ENCODE results near the gene TAS2R10. TPM values are rescaled to one million over a fixed set of nuclear protein-coding genes. Genes with fewer than 3 reads are reported as not detected.
"Not testable (repeated sequence)": the region's sequence is repeated elsewhere in the genome, so short reads cannot be mapped to it uniquely, and the experiment has no call there.

TAS2R10 gene
- total and polyA plus RNA-seq, 5 donors = 0.23 to 0.56 (median 0.31) TPM; not detected in 2

DNA sequence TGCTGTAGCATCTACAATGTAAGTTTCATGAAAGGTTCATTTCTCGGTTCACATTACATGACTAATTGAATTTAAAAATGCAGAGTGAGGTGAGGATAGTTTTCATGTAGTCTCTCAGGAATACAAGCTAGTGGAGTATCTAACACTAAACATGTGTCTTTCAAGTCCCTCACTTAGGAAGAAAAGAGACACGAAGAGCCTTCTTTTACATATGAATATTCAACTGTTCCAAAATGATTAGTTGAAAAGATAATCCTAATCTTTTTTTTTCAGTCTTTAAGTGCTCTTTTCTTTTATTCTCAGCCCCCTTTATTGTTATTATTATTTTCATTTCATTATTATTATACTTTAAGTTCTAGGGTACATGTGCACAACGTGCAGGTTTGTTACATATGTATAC, 12.3 kb upstream of the TAS2R10 start:
- intact Hi-C loops (cut with DNase I) = no loop called here
- Histone ChIP-seq H3K9me3 (ENCODE audit: control insufficient read depth, low read length) (no peaks in the 10 kb centered on the region), H3K4me3 (ENCODE audit: low read length) (no peak overlapping the region), H3K4me1 (ENCODE audit: control insufficient read depth, insufficient read depth, low read length) (no peaks in the 10 kb centered on the region), H3K27me3 (ENCODE audit: control insufficient read depth, insufficient read depth) (no peaks in the 10 kb centered on the region), H3K27ac (ENCODE audit: low read length) (no peak overlapping the region)
- ATAC-seq (no peak), DNase-seq (no peak)
- WGBS = 86% methylated on average over 3 of the region's 3 CpGs

DNA sequence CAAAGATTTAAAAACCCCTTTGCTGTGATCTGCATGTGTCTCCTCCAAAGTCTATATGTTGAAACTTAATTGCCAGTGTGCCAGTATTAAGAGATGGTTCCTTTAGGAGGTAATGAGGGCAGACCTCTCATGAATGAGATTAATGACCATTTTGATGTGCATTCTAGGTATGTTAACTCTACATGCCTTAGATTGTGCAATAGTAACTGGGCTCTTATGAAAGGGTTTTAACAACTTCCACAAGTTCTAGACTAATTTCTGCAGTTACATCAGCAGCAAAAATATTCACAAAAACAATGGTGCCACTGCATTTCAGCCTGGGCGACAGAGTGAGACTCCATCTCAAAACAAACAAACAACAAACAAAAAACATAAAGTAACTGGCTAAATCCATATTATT, 3.8 kb upstream of the TAS2R10 start:
- no peaks in the 10 kb centered on the region for H3K4me1 ChIP-seq (ENCODE audit: control insufficient read depth, insufficient read depth, low read length)
- DNase-seq (no peak), ATAC-seq (no peak)
- H3K9me3 ChIP-seq (ENCODE audit: control insufficient read depth, low read length) = no peaks in the 10 kb centered on the region
- intact Hi-C loops (cut with DNase I) = no loop called here
- no peak overlapping the region for H3K4me3 ChIP-seq (ENCODE audit: low read length)
- no peaks in the 10 kb centered on the region for H3K27me3 ChIP-seq (ENCODE audit: control insufficient read depth, insufficient read depth)
- no peak overlapping the region for H3K27ac ChIP-seq (ENCODE audit: low read length)
- 96% methylated on average over 1 of the region's 1 CpG for WGBS

DNA sequence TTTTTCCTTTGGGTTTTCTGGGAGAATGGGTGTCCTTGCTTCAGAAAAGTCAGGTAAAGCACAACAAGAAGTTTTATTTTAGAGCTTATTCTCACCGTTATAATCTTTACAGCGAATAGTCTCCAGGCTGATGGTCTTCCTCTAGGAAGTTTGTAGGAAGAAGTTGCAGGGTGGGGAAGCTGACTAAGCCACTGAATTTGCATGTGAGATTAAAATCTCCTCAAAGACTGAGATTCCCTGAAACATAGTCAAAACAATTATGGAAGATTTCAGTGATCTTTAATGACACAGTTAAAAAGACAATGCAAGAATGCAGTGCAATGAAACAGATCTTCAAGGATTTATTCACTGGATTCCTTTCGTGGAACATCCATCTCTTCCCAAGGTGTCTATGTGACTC, 1.2 kb downstream of the TAS2R10 start:
- no peaks in the 10 kb centered on the region for H3K4me1 ChIP-seq (ENCODE audit: control insufficient read depth, insufficient read depth, low read length)
- H3K27ac ChIP-seq (ENCODE audit: low read length) = no peak overlapping the region
- WGBS = 73% methylated on average over 3 of the region's 3 CpGs
- no peaks in the 10 kb centered on the region for H3K27me3 ChIP-seq (ENCODE audit: control insufficient read depth, insufficient read depth)
- ATAC-seq (no peak), DNase-seq (no peak)
- intact Hi-C loops (cut with DNase I) = no loop called here
- H3K9me3 ChIP-seq (ENCODE audit: control insufficient read depth, low read length) = no peaks in the 10 kb centered on the region
- H3K4me3 ChIP-seq (ENCODE audit: low read length) = no peak overlapping the region

DNA sequence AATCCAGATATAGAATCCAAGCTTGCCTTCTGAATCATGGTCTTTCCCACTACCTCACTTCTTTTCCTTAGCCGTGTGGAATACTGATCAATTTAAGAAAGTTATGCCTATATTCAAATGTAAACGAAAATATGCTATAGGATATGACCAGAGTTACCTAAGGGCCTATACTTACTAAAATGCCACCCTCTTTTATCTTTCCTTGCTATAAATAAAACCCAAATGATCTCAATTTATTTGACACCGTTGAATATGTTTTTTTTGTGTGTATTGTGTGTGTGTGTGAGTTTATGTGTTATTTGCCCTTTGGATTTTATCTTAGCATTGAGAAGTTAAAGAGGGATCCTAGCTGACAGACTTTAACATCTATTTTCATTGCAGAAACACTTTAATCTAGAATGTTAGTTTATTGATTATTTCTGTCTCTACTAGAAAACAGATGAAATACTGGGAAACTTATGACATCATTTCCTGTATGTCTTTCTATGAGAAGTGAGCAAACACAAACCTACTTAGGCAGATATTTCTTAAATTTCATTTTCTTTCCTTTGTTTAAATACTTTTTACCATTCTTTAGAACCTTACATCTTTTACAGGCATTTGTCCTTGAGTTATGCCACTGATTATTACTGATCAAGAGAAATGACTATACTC, 14.1 kb downstream of the TAS2R10 start:
- Histone ChIP-seq H3K4me1 (ENCODE audit: control insufficient read depth, insufficient read depth, low read length) (no peaks in the 10 kb centered on the region), H3K27me3 (ENCODE audit: control insufficient read depth, insufficient read depth) (no peaks in the 10 kb centered on the region), H3K27ac (ENCODE audit: low read length) (no peak overlapping the region), H3K9me3 (ENCODE audit: control insufficient read depth, low read length) (no peaks in the 10 kb centered on the region), H3K4me3 (ENCODE audit: low read length) (no peak overlapping the region)
- WGBS = 82% methylated on average over 3 of the region's 3 CpGs
- ATAC-seq (no peak), DNase-seq (no peak)
- intact Hi-C loops (cut with DNase I) = no loop called here

DNA sequence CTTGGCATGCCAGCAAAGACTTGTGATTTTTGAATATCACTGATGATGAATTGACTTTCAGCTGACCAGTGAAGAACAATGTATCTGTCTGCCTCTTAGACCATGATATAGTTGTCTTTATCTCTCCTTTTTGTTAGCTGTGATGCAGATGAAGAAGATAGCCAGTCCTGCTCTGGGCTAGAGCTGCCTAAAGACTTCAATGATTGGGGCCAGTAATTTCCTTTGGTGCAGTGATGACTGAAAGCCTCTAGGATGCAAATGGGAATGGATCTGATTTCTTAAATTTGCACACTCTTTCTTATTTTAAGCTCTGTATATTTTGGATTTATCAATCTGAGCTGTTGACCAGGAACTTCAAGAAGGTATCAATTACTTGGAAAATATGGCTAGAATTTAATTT, 16.1 kb downstream of the TAS2R10 start, which contains the start of gene TAS2R9:
TSS of gene TAS2R9 (minus strand) at position 101 of the 400 bp plus-strand sequence. CDS start at position 8, 93 bp downstream.
- intact Hi-C loops (cut with DNase I) = no loop called here
- Histone ChIP-seq H3K27me3 (ENCODE audit: control insufficient read depth, insufficient read depth) (no peaks in the 10 kb centered on the region), H3K4me1 (ENCODE audit: control insufficient read depth, insufficient read depth, low read length) (no peaks in the 10 kb centered on the region), H3K27ac (ENCODE audit: low read length) (no peak within 1 kb of the TSS), H3K9me3 (ENCODE audit: control insufficient read depth, low read length) (no peaks in the 10 kb centered on the region), H3K4me3 (ENCODE audit: low read length) (no peak within 1 kb of the TSS)
- no peak for DNase-seq
- ATAC-seq = no peak

DNA sequence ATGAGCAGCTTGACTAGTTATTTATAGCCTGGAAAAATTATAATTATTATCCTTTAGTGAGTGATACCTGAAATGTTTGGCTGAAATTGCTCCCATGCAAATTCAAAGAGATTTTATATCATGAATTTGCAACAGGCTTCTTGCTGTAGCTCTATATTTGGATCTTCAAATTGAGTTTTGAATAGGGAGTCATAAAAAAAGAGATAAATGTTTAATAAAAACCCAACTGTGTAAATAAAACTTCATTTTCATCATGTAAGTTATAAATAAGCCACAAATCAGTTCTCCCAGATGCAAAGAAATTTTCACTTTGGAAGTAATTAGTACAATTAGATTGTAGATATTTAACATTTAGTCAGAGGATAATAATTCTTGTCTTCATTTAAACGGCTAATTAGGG, 19.0 kb downstream of the TAS2R10 start, which contains the start of gene TAS2R8:
TSS of gene TAS2R8 (minus strand) at position 101 of the 400 bp plus-strand sequence. CDS start 306 bp downstream, outside the sequence.
- DNase-seq (no peak), ATAC-seq (no peak)
- no peak within 1 kb of the TSS for H3K4me3 ChIP-seq (ENCODE audit: low read length)
- H3K27me3 ChIP-seq (ENCODE audit: control insufficient read depth, insufficient read depth) = no peaks in the 10 kb centered on the region
- intact Hi-C loops (cut with DNase I) = no loop called here
- H3K4me1 ChIP-seq (ENCODE audit: control insufficient read depth, insufficient read depth, low read length) = no peaks in the 10 kb centered on the region
- H3K9me3 ChIP-seq (ENCODE audit: control insufficient read depth, low read length) = no peaks in the 10 kb centered on the region
- H3K27ac ChIP-seq (ENCODE audit: low read length) = no peak within 1 kb of the TSS
- WGBS = 74% methylated on average over 1 of the region's 1 CpG

DNA sequence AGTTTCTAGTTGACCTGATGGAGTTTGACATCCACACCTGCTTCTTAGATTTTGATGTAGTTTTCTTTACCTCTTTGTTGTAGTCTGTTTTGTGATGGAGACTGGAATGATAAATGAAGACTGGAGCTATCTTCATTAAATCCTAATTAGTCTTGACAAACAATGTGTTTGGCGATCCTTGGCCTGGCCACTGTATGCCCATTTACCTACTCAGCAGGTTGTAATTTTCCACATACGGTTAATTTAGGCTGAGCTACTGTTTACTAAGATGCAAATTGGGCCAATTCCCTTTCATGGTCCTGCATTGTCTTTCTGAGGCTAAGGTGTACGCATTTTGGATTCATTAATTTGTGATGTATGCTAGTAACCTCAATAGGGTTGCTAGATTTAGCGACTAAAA, 23.6 kb downstream of the TAS2R10 start, which contains the start of gene TAS2R7:
TSS of gene TAS2R7 (minus strand) at position 41 of the 400 bp plus-strand sequence. CDS start 57 bp downstream, outside the sequence.
- intact Hi-C loops (cut with DNase I) = no loop called here
- no peaks in the 10 kb centered on the region for H3K9me3 ChIP-seq (ENCODE audit: control insufficient read depth, low read length)
- H3K27ac ChIP-seq (ENCODE audit: low read length) = no peak within 1 kb of the TSS
- ATAC-seq (no peak), DNase-seq (no peak)
- H3K4me3 ChIP-seq (ENCODE audit: low read length) = no peak within 1 kb of the TSS
- WGBS = 64% methylated on average over 4 of the region's 4 CpGs
- no peaks in the 10 kb centered on the region for H3K4me1 ChIP-seq (ENCODE audit: control insufficient read depth, insufficient read depth, low read length)
- no peaks in the 10 kb centered on the region for H3K27me3 ChIP-seq (ENCODE audit: control insufficient read depth, insufficient read depth)

DNA sequence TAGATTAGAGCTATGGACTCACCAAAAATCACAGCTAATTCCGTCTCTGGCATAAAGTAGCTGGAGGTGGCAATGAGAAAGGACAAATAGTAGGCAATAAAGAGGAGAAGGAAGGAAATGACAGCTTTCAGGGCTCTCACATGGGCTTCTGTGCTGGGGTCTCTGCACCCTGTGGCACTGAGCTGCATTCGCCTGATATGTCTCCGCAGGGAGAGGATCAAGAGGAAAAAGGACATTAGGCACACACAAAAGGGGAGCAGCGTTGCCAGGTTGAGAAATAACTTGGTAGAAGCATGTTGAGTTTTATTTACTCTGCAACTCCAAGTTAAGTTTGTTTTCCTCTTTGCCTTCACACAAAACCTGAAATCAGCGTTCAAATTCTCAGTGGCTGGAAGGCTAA, 24.4 kb downstream of the TAS2R10 start:
- Histone ChIP-seq H3K27ac (ENCODE audit: low read length) (no peak overlapping the region), H3K4me3 (ENCODE audit: low read length) (no peak overlapping the region), H3K27me3 (ENCODE audit: control insufficient read depth, insufficient read depth) (no peaks in the 10 kb centered on the region), H3K9me3 (ENCODE audit: control insufficient read depth, low read length) (no peaks in the 10 kb centered on the region), H3K4me1 (ENCODE audit: control insufficient read depth, insufficient read depth, low read length) (no peaks in the 10 kb centered on the region)
- ATAC-seq (no peak), DNase-seq (no peak)
- 66% methylated on average over 5 of the region's 5 CpGs for WGBS
- intact Hi-C loops (cut with DNase I) = no loop called here

DNA sequence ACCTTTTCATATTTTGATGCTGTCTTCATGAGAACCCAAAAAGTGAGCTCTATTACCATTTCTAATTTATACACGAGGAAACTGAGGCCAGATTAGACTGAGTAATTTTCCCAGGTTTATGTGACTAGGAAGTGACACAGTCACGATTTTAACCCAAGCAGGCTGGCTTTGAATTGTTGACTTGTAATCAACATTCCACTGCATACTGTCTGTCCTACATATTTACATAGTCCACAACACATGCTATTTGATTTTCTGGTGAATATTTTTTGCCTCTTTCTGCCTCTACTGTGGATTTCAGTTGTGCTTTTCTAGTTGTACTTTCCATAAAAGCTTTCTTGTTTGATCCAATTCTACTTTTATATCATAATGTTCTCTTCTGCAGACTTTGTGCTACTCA, 31.9 kb downstream of the TAS2R10 start:
- no peak for DNase-seq
- no peak overlapping the region for H3K27ac ChIP-seq (ENCODE audit: low read length)
- intact Hi-C loops (cut with DNase I) = no loop called here
- 55% methylated on average over 2 of the region's 2 CpGs for WGBS
- H3K27me3 ChIP-seq (ENCODE audit: control insufficient read depth, insufficient read depth) = no peaks in the 10 kb centered on the region
- H3K4me3 ChIP-seq (ENCODE audit: low read length) = no peak overlapping the region
- no peaks in the 10 kb centered on the region for H3K9me3 ChIP-seq (ENCODE audit: control insufficient read depth, low read length)
- H3K4me1 ChIP-seq (ENCODE audit: control insufficient read depth, insufficient read depth, low read length) = no peaks in the 10 kb centered on the region
- no peak for ATAC-seq

DNA sequence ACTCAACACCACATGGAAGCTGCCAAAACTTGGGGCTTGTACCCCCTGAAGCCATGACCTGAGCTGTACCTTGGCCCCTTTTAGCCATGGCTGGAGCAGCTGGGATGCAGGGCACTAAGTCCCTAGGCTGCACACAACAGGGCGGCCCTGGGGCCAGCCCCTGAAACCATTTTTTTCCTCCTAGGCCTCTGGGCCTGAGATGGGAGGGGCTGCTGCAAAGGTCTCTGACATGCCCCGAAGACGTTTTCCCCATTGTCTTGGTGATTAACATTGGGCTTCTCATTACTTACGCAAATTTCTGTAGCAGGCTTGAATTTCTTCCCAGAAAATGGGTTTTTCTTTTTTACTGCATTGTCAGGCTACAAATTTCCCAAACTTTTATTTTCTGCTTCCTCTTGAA, 34.4 kb downstream of the TAS2R10 start:
- H3K9me3 ChIP-seq (ENCODE audit: control insufficient read depth, low read length); H3K4me1 ChIP-seq (ENCODE audit: control insufficient read depth, insufficient read depth, low read length); H3K4me3 ChIP-seq (ENCODE audit: low read length); H3K27me3 ChIP-seq (ENCODE audit: control insufficient read depth, insufficient read depth); ATAC-seq; H3K27ac ChIP-seq (ENCODE audit: low read length); DNase-seq; intact Hi-C loops (cut with DNase I): not testable (repeated sequence)
- 91% methylated on average over 4 of the region's 4 CpGs for WGBS

DNA sequence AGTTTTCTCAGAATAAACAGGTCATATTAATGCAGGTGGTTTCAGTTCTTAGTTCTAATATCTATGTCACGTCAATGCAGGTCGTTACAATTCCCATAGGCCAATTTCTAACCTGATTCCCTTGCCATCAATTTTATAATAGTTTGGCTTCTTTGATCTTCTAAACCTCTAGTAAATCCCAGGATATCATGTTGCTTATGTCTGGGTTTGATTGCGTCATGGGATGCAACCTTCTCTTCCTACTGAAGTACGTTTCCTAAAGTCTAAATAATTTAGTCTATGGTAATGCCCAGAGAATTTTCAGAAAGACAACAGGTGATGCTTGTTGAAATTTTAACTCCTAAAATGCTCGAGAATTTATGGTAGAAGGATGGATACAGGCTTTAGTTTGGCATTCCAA, 42.9 kb downstream of the TAS2R10 start:
- no peaks in the 10 kb centered on the region for H3K4me1 ChIP-seq (ENCODE audit: control insufficient read depth, insufficient read depth, low read length)
- no peak overlapping the region for H3K4me3 ChIP-seq (ENCODE audit: low read length)
- ATAC-seq (no peak), DNase-seq (no peak)
- H3K9me3 ChIP-seq (ENCODE audit: control insufficient read depth, low read length) = no peaks in the 10 kb centered on the region
- 78% methylated on average over 5 of the region's 5 CpGs for WGBS
- intact Hi-C loops (cut with DNase I) = no loop called here
- H3K27me3 ChIP-seq (ENCODE audit: control insufficient read depth, insufficient read depth) = no peaks in the 10 kb centered on the region
- H3K27ac ChIP-seq (ENCODE audit: low read length) = no peak overlapping the region

DNA sequence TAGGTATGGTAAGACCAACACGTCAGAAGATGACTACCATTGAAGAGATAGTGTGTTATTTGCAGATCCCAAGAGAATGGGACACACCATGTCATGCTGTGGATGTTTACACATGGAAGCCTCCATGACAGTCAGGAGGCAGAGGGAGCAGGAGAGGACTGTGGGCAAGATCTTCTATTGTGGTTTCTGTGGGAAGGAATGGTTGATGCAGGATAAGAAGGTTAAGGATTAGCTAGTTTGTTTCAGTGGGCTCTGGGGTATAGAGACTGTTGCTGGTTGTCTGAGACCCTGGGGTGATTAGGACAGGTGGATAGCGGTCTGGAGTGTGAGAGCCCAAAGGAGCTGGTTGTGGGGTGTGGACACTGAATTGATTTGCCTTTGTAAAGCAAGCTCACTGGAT, 47.1 kb downstream of the TAS2R10 start:
- no peak for DNase-seq
- WGBS = 85% methylated on average over 2 of the region's 2 CpGs

More for the DNA sequence above, 47.1 kb downstream of the TAS2R10 start:
- Histone ChIP-seq H3K27ac (ENCODE audit: low read length) (no peak overlapping the region), H3K27me3 (ENCODE audit: control insufficient read depth, insufficient read depth) (no peaks in the 10 kb centered on the region), H3K9me3 (ENCODE audit: control insufficient read depth, low read length) (no peaks in the 10 kb centered on the region), H3K4me1 (ENCODE audit: control insufficient read depth, insufficient read depth, low read length) (no peaks in the 10 kb centered on the region), H3K4me3 (ENCODE audit: low read length) (no peak overlapping the region)
- intact Hi-C loops (cut with DNase I) = loop anchor here in 1 of 4 donors (10.0 kb wide), 1 partner anchor 706 kb away; no protein-coding TSS in a partner anchor
- ATAC-seq = no peak

All from right cardiac atrium (tissue), 5 donors.